ENCODE results near the gene PSMG2.

DNA sequence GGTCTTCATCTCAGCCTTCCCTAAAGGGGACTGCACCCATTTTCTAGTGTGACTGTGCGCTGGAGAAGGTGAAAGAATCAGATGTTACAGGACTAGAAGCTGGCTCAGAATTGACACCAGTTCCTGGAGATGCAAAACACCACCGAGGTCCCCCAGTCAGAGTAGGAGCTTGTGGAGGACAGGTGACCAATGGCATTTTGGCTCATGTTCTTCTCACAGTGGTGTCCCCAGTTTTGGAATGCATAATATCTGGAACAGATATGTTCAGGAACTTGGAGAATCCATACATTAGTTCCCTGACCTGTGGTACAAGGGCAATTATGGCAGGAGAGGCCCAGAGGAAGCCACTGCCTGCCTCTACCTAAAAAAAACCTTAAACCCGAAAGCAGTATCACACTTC is 66.3 kb downstream of the PSMG2 start:
- TF ChIP-seq, protein P1, sequence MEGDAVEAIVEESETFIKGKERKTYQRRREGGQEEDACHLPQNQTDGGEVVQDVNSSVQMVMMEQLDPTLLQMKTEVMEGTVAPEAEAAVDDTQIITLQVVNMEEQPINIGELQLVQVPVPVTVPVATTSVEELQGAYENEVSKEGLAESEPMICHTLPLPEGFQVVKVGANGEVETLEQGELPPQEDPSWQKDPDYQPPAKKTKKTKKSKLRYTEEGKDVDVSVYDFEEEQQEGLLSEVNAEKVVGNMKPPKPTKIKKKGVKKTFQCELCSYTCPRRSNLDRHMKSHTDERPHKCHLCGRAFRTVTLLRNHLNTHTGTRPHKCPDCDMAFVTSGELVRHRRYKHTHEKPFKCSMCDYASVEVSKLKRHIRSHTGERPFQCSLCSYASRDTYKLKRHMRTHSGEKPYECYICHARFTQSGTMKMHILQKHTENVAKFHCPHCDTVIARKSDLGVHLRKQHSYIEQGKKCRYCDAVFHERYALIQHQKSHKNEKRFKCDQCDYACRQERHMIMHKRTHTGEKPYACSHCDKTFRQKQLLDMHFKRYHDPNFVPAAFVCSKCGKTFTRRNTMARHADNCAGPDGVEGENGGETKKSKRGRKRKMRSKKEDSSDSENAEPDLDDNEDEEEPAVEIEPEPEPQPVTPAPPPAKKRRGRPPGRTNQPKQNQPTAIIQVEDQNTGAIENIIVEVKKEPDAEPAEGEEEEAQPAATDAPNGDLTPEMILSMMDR (conservative IDR thresholded peaks at IDR 0.05 in 1 of 2, IDR thresholded peaks at IDR 0.05 in 1 of 2; ENCODE audit: extremely low read depth in 1 of 2, insufficient read depth in 1 of 2, low read depth in 1 of 2, low read length in 2 of 2), result no peak
- no peak for TF ChIP-seq EZH2 (IDR thresholded peaks at IDR 0.05; ENCODE audit: borderline replicate concordance, low read length)

Measured in mammary epithelial cell (primary cell).